Hepatocyte (in vitro differentiated cells): ENCODE results near the gene OPA3.

Experiments used
- EZH2 ChIP-seq: fragments of 200-600 bp; sonication (generic); IDR thresholded peaks from 2 replicates; pipeline ENCODE4 v1.6.1; 2016; ENCODE audit warnings: antibody characterized with exemption, mild to moderate bottlenecking, borderline replicate concordance
- EZH2phosphoT487 ChIP-seq: fragments of 200-600 bp; sonication (generic); IDR thresholded peaks from one replicate; pipeline ENCODE4 v1.6.1; 2018; ENCODE audit warnings: antibody characterized with exemption, mild to moderate bottlenecking, low read depth, moderate library complexity; ENCODE audit not compliant: unreplicated experiment, severe bottlenecking
- TF ChIP-seq, protein P1 (sequence below): fragments of 200-600 bp; sonication (generic); IDR thresholded peaks from 2 replicates; pipeline ENCODE4 v1.5.1; 2016; ENCODE audit warnings: antibody characterized with exemption, mild to moderate bottlenecking; ENCODE audit not compliant: poor library complexity

GRCh38 chr19:45500918-45501729, 83.5 kb downstream of the OPA3 start:
- TF ChIP-seq, protein P1, sequence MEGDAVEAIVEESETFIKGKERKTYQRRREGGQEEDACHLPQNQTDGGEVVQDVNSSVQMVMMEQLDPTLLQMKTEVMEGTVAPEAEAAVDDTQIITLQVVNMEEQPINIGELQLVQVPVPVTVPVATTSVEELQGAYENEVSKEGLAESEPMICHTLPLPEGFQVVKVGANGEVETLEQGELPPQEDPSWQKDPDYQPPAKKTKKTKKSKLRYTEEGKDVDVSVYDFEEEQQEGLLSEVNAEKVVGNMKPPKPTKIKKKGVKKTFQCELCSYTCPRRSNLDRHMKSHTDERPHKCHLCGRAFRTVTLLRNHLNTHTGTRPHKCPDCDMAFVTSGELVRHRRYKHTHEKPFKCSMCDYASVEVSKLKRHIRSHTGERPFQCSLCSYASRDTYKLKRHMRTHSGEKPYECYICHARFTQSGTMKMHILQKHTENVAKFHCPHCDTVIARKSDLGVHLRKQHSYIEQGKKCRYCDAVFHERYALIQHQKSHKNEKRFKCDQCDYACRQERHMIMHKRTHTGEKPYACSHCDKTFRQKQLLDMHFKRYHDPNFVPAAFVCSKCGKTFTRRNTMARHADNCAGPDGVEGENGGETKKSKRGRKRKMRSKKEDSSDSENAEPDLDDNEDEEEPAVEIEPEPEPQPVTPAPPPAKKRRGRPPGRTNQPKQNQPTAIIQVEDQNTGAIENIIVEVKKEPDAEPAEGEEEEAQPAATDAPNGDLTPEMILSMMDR, result no peak
- TF ChIP-seq EZH2 (no peak), EZH2phosphoT487 (no peak)
